HG02763 (cell line): ENCODE measurements around the gene NOP9.
A peak's percentile ranks its signal among the peaks of the same experiment; 100 is the strongest.

ENCODE experiments used
- ATAC-seq: cut with Tn5 transposase; IDR thresholded peaks from one replicate; pipeline ENCODE4 v1.9.1; 2021; ENCODE audit warnings: mild to moderate bottlenecking, moderate library complexity; ENCODE audit not compliant: unreplicated experiment

NOP9 gene

GRCh38 chr14:24280797-24281460, 18.7 kb upstream of the NOP9 start:
- no peak for ATAC-seq

GRCh38 chr14:24281636-24282035, 18.0 kb upstream of the NOP9 start:
- no peak for ATAC-seq

- ATAC-seq: no peak
Measured at GRCh38 chr14:24282736-24283135, 16.9 kb upstream of the NOP9 start.

GRCh38 chr14:24283796-24284460, 15.7 kb upstream of the NOP9 start:
- no peak for ATAC-seq

GRCh38 chr14:24284501-24285035, 15.1 kb upstream of the NOP9 start:
- ATAC-seq: no peak

- ATAC-seq: no peak
Measured at GRCh38 chr14:24285351-24285750, 14.3 kb upstream of the NOP9 start.

GRCh38 chr14:24286996-24287395, 12.7 kb upstream of the NOP9 start:
- no peak for ATAC-seq

- no peak for ATAC-seq
Measured at GRCh38 chr14:24289649-24290280, 9.9 kb upstream of the NOP9 start.

- ATAC-seq: no peak
Measured at GRCh38 chr14:24290746-24291145, 8.9 kb upstream of the NOP9 start.

- no peak for ATAC-seq
Measured at GRCh38 chr14:24291446-24292117, 8.1 kb upstream of the NOP9 start.

- no peak for ATAC-seq
Measured at GRCh38 chr14:24292118-24292807, 7.4 kb upstream of the NOP9 start.

- no peak for ATAC-seq
Measured at GRCh38 chr14:24293525-24293924, 6.1 kb upstream of the NOP9 start.

- peak; percentile 42 for ATAC-seq
Measured at GRCh38 chr14:24296341-24297157, 3.1 kb upstream of the NOP9 start.

- ATAC-seq: peak; percentile 5
Measured at GRCh38 chr14:24297190-24297964, 2.3 kb upstream of the NOP9 start.

GRCh38 chr14:24298892-24299254, 777 bp upstream of the NOP9 start:
- no peak for ATAC-seq

- ATAC-seq: no peak
Measured at GRCh38 chr14:24300326-24300980, 803 bp downstream of the NOP9 start.

- ATAC-seq: no peak
Measured at GRCh38 chr14:24304019-24304387, 4.4 kb downstream of the NOP9 start.

- ATAC-seq: no peak
Measured at GRCh38 chr14:24307156-24307574, 7.5 kb downstream of the NOP9 start.
